Activated naive CD4-positive, alpha-beta T cell treated with anti-CD3 and anti-CD28 coated beads, Interleukin-2, amount 50 U/mL, for 24 hours (primary cell): ENCODE measurements around the gene ZBTB8A.

ENCODE experiments used
- H3K27ac Mint-ChIP-seq: one replicate; pipeline ENCODE4 v1.8.0; 2021; ENCODE audit warnings: mild to moderate bottlenecking, mixed read lengths
- H3K27me3 Mint-ChIP-seq: one replicate; pipeline ENCODE4 v1.8.0; 2021; ENCODE audit warnings: mixed read lengths
- H3K36me3 Mint-ChIP-seq: one replicate; pipeline ENCODE4 v1.8.0; 2021; ENCODE audit warnings: mixed read lengths
- H3K4me1 Mint-ChIP-seq: one replicate; pipeline ENCODE4 v1.8.0; 2021; ENCODE audit warnings: mixed read lengths
- H3K4me3 Mint-ChIP-seq: one replicate; pipeline ENCODE4 v1.8.0; 2021; ENCODE audit warnings: mild to moderate bottlenecking, mixed read lengths
- H3K9me3 Mint-ChIP-seq: one replicate; pipeline ENCODE4 v1.8.0; 2021; ENCODE audit warnings: mixed read lengths

The ZBTB8A gene

DNA sequence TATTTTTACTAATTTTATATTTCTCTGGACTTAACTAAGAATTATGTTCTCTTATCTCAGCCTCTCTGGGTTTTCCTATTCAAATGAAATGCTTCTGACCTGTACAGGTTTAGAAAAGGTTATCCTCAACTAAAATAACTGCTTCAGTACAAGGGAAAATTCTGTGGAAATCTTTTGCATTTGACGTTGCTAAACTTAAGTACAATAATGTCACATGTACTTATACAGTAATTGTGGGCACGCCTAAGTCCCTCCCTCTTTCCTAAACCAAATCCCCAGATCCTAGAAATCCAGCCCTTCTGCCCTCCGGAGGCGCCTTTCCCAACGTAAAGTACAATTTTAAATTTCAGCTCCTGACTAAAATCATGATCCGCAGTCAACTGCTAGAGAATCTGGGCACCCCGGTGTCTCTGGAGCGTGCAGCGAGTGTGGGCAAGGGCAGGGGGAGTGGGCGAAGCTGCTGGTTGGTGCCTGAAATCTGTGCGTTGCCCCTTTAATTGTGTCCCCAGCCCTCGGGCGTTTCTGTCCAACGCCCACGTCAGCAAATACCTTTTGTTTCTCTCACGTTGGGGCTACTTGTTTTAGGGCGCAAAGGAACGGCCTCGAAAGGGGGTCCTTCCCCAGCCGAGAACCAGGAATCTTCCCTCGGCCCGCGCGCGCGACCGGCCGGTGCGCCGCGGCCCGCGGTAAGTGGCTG is at the start of gene ZBTB8A:
TSS of gene ZBTB8A (plus strand) at position 541 of the 697 bp plus-strand sequence. CDS start 53,505 bp downstream, outside the sequence.
- no peaks in the 10 kb centered on the region for H3K9me3 Mint-ChIP-seq
- H3K36me3 Mint-ChIP-seq = peaks cover 1% of the 10 kb centered on the region
- H3K4me1 Mint-ChIP-seq = peaks cover 6% of the 10 kb centered on the region
- H3K4me3 Mint-ChIP-seq = peak within 1 kb of the TSS; percentile 89
- H3K27ac Mint-ChIP-seq = peak within 1 kb of the TSS; percentile 38
- H3K27me3 Mint-ChIP-seq = peaks cover 47% of the 10 kb centered on the region

GRCh38 chr1:32489774-32490454 is 49.3 kb upstream of the ZBTB8A start:
- Mint-ChIP-seq H3K27ac (no peak overlapping the region), H3K9me3 (no peaks in the 10 kb centered on the region), H3K4me3 (no peak overlapping the region), H3K27me3 (peaks cover 4% of the 10 kb centered on the region), H3K36me3 (no peaks in the 10 kb centered on the region), H3K4me1 (no peaks in the 10 kb centered on the region)

- Mint-ChIP-seq H3K9me3 (no peaks in the 10 kb centered on the region), H3K4me3 (no peak overlapping the region), H3K36me3 (no peaks in the 10 kb centered on the region), H3K27me3 (peaks cover 5% of the 10 kb centered on the region), H3K4me1 (no peaks in the 10 kb centered on the region), H3K27ac (no peak overlapping the region)
Measured at GRCh38 chr1:32491386-32491785, 47.8 kb upstream of the ZBTB8A start.

- H3K27me3 Mint-ChIP-seq = peaks cover 16% of the 10 kb centered on the region
- no peaks in the 10 kb centered on the region for H3K9me3 Mint-ChIP-seq
- no peaks in the 10 kb centered on the region for H3K4me1 Mint-ChIP-seq
- no peak overlapping the region for H3K27ac Mint-ChIP-seq
- no peaks in the 10 kb centered on the region for H3K36me3 Mint-ChIP-seq
- no peak overlapping the region for H3K4me3 Mint-ChIP-seq
Measured at GRCh38 chr1:32494196-32494595, 45.0 kb upstream of the ZBTB8A start.

GRCh38 chr1:32494711-32495337 is 44.4 kb upstream of the ZBTB8A start:
- H3K27ac Mint-ChIP-seq = no peak overlapping the region
- H3K9me3 Mint-ChIP-seq = no peaks in the 10 kb centered on the region
- no peak overlapping the region for H3K4me3 Mint-ChIP-seq
- H3K36me3 Mint-ChIP-seq = no peaks in the 10 kb centered on the region
- H3K4me1 Mint-ChIP-seq = no peaks in the 10 kb centered on the region
- H3K27me3 Mint-ChIP-seq = peaks cover 19% of the 10 kb centered on the region

- peaks cover 24% of the 10 kb centered on the region for H3K27me3 Mint-ChIP-seq
- H3K4me3 Mint-ChIP-seq = no peak overlapping the region
- no peaks in the 10 kb centered on the region for H3K36me3 Mint-ChIP-seq
- H3K27ac Mint-ChIP-seq = no peak overlapping the region
- H3K9me3 Mint-ChIP-seq = no peaks in the 10 kb centered on the region
- H3K4me1 Mint-ChIP-seq = no peaks in the 10 kb centered on the region
Measured at GRCh38 chr1:32496127-32496526, 43.1 kb upstream of the ZBTB8A start.

DNA sequence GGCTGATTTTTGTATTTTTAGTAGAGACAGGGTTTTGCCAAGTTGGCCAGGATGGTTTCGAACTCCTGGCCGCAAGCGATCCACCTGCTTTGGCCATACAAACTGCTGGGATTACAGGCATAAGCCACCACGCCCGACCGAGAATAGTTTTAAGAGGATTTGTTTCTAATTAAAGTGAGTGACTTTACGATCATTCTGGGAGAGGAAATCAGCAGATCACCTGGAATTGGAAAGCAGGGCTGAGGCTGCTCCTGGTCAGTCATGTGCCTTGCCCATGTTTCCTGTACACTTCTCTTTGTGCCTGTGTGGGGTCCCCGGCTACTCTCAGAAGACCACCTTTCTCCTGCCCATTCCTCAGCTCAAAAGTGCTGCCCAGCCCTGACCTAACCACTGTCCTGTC is 40.5 kb upstream of the ZBTB8A start:
- Mint-ChIP-seq H3K4me1 (no peaks in the 10 kb centered on the region), H3K9me3 (no peaks in the 10 kb centered on the region), H3K4me3 (peak overlapping the region; percentile 71), H3K36me3 (no peaks in the 10 kb centered on the region), H3K27me3 (peaks cover 33% of the 10 kb centered on the region), H3K27ac (no peak overlapping the region)

GRCh38 chr1:32500387-32501209 is 38.6 kb upstream of the ZBTB8A start:
- no peaks in the 10 kb centered on the region for H3K4me1 Mint-ChIP-seq
- no peaks in the 10 kb centered on the region for H3K9me3 Mint-ChIP-seq
- no peak overlapping the region for H3K27ac Mint-ChIP-seq
- no peaks in the 10 kb centered on the region for H3K36me3 Mint-ChIP-seq
- peak overlapping the region; percentile 79 for H3K4me3 Mint-ChIP-seq
- H3K27me3 Mint-ChIP-seq = peaks cover 39% of the 10 kb centered on the region

DNA sequence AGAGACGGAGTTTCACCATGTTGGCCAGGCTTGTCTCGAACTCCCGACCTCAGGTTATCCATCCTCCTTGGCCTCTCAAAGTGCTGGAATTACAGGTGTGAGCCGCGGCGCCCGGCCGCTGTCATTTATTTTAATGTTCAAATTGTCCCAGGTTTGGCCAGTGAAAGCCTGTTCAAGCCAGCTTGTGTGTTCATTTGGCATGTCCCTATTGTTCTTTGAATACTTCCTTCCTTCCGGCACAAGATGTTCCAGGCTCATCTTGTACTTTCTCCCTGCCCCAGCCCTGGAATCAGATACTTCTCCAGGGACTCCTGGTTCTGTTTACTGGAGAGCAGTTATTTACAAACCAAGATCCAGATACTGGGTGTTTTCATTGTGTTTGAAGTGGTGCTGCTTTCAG is 37.4 kb upstream of the ZBTB8A start:
- Mint-ChIP-seq H3K4me1 (no peaks in the 10 kb centered on the region), H3K27me3 (peaks cover 35% of the 10 kb centered on the region), H3K36me3 (no peaks in the 10 kb centered on the region), H3K27ac (no peak overlapping the region), H3K4me3 (peak overlapping the region; percentile 17), H3K9me3 (no peaks in the 10 kb centered on the region)

- H3K27ac Mint-ChIP-seq = no peak overlapping the region
- H3K4me1 Mint-ChIP-seq = no peaks in the 10 kb centered on the region
- no peak overlapping the region for H3K4me3 Mint-ChIP-seq
- H3K36me3 Mint-ChIP-seq = no peaks in the 10 kb centered on the region
- H3K27me3 Mint-ChIP-seq = peaks cover 30% of the 10 kb centered on the region
- H3K9me3 Mint-ChIP-seq = no peaks in the 10 kb centered on the region
Measured at GRCh38 chr1:32503153-32503552, 36.1 kb upstream of the ZBTB8A start.

DNA sequence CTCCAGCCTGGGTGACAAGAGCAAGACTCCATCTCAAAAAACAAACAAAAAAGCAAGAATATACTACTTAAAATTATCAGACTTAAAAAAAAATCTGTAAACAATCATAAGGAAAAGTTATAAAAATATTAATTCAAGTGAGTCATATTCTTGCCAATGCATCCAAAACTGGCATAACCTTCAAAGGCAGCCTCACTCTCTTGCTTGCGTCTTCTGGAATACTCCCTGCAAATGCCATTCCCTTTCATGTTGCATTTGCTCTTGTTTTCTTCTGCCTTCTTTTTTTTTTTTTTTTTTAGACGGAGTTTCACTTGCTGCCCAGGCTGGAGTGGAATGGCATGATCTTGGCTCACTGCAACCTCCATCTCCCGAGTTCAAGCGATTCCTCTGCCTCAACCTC is 32.2 kb upstream of the ZBTB8A start:
- H3K4me3 Mint-ChIP-seq = no peak overlapping the region
- peaks cover 12% of the 10 kb centered on the region for H3K27me3 Mint-ChIP-seq
- no peaks in the 10 kb centered on the region for H3K9me3 Mint-ChIP-seq
- no peaks in the 10 kb centered on the region for H3K36me3 Mint-ChIP-seq
- H3K4me1 Mint-ChIP-seq = no peaks in the 10 kb centered on the region
- H3K27ac Mint-ChIP-seq = no peak overlapping the region

- Mint-ChIP-seq H3K4me3 (no peak overlapping the region), H3K27ac (no peak overlapping the region), H3K36me3 (no peaks in the 10 kb centered on the region), H3K4me1 (no peaks in the 10 kb centered on the region), H3K9me3 (no peaks in the 10 kb centered on the region), H3K27me3 (peaks cover 9% of the 10 kb centered on the region)
Measured at GRCh38 chr1:32508761-32509160, 30.5 kb upstream of the ZBTB8A start.

- no peaks in the 10 kb centered on the region for H3K36me3 Mint-ChIP-seq
- no peak overlapping the region for H3K27ac Mint-ChIP-seq
- peaks cover 6% of the 10 kb centered on the region for H3K27me3 Mint-ChIP-seq
- H3K9me3 Mint-ChIP-seq = no peaks in the 10 kb centered on the region
- H3K4me1 Mint-ChIP-seq = no peaks in the 10 kb centered on the region
- no peak overlapping the region for H3K4me3 Mint-ChIP-seq
Measured at GRCh38 chr1:32509939-32510338, 29.3 kb upstream of the ZBTB8A start.

DNA sequence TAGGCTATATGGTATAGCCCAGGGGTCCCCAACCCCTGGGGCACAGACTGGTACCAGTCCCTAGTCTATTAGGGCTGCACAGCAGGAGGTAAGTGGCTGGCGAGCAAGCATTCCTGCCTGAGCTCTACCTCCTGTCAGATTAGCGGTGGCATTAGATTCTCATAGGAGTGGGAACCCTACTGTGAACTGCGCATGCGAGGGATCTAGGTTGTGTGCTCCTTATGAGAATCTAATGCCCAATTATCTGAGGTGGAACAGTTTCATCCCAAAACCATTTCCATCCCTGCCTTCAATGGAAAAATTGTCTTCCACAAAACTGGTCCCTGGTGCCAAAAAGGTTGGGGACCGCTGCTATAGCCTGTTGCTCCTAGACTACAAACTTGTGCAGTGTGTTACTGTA is 22.8 kb upstream of the ZBTB8A start:
- no peak overlapping the region for H3K4me3 Mint-ChIP-seq
- no peak overlapping the region for H3K27ac Mint-ChIP-seq
- peaks cover 4% of the 10 kb centered on the region for H3K4me1 Mint-ChIP-seq
- peaks cover 2% of the 10 kb centered on the region for H3K27me3 Mint-ChIP-seq
- H3K36me3 Mint-ChIP-seq = no peaks in the 10 kb centered on the region
- no peaks in the 10 kb centered on the region for H3K9me3 Mint-ChIP-seq

GRCh38 chr1:32518976-32519375 is 20.3 kb upstream of the ZBTB8A start:
- H3K27ac Mint-ChIP-seq = no peak overlapping the region
- H3K27me3 Mint-ChIP-seq = peaks cover 7% of the 10 kb centered on the region
- H3K36me3 Mint-ChIP-seq = no peaks in the 10 kb centered on the region
- H3K4me3 Mint-ChIP-seq = no peak overlapping the region
- H3K4me1 Mint-ChIP-seq = peaks cover 4% of the 10 kb centered on the region
- no peaks in the 10 kb centered on the region for H3K9me3 Mint-ChIP-seq
